ENCODE results near the gene STON2.
"Not testable (repeated sequence)": the region's sequence is repeated elsewhere in the genome, so short reads cannot be mapped to it uniquely, and the experiment has no call there.

STON2 gene, protein sequence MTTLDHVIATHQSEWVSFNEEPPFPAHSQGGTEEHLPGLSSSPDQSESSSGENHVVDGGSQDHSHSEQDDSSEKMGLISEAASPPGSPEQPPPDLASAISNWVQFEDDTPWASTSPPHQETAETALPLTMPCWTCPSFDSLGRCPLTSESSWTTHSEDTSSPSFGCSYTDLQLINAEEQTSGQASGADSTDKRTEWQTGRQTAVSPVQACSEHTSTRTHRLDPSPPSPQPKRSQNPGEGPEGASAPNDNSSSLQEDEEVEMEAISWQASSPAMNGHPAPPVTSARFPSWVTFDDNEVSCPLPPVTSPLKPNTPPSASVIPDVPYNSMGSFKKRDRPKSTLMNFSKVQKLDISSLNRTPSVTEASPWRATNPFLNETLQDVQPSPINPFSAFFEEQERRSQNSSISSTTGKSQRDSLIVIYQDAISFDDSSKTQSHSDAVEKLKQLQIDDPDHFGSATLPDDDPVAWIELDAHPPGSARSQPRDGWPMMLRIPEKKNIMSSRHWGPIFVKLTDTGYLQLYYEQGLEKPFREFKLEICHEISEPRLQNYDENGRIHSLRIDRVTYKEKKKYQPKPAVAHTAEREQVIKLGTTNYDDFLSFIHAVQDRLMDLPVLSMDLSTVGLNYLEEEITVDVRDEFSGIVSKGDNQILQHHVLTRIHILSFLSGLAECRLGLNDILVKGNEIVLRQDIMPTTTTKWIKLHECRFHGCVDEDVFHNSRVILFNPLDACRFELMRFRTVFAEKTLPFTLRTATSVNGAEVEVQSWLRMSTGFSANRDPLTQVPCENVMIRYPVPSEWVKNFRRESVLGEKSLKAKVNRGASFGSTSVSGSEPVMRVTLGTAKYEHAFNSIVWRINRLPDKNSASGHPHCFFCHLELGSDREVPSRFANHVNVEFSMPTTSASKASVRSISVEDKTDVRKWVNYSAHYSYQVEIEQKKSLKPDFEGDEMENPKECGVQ

GRCh38 chr14:81400202-81400678, at the start of gene STON2:
STON2 (minus strand) TSS chr14:81400324; CDS start chr14:81398382, 1,942 bp downstream.
- no peak for DNase-seq

- DNase-seq, result no peak
Measured at GRCh38 chr14:81449576-81449975, 49.5 kb upstream of the STON2 start.

- no peak for DNase-seq
Measured at GRCh38 chr14:81449114-81449513, 49.0 kb upstream of the STON2 start.

- DNase-seq, result no peak
Measured at GRCh38 chr14:81447021-81447764, 47.1 kb upstream of the STON2 start.

DNA sequence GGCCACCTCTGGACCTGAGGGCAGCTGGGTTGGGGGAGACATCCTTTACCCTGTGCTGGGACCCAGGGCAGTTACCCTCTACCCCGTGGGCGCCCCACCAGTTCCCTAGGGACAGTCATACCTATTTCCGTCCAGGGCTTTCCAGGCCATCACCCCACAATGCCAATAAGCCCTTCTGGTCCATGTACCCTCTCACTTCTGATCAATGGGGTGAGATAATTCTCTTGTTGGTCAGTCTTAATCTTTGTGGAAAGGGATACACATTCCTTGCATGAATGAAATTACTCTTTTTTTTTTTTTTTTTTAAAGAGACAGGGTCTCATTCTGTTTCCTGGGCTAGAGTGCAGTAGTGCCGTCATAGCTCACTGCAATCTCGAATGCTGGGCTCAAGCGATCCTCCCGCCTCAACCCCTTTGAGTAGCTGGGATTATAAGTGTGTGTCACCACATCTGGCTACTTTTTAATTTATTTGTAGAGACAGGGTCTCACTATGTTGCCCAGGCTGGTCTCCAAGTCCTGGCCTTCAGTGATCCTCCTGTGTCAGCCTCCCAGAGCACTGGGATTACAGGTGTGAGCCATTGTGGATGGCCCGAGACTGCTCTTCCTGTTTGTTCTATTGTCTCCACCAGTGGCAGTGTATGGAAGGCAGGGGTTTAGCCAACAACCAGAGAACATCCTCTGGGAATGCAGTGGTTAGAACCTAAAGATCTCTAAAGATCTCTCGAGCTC, 46.3 kb upstream of the STON2 start:
- no peak for DNase-seq

DNA sequence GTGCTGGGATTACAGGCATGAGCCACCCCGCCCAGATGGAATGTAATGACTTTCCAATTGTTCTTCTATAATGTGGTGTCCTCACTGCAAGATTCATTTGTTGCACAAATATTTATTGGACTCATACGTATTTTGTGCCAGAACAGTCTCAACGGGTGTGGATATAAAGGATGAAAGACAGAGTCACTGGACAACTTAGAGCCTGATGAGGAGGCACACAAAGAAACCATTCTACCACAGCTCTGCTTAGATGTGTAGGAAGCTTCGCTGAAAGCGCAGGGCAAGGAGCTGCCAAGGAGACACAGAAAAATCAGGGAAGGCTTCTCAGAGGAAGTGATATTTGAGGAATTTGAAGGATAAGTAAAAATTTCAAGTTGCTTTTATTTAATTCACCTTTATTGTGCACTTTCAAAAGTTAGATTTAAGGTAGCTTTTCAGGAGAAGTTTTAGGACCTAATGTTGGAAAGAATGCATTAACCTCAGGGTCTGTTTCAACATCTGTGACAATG, 41.6 kb upstream of the STON2 start:
- no peak for DNase-seq

DNA sequence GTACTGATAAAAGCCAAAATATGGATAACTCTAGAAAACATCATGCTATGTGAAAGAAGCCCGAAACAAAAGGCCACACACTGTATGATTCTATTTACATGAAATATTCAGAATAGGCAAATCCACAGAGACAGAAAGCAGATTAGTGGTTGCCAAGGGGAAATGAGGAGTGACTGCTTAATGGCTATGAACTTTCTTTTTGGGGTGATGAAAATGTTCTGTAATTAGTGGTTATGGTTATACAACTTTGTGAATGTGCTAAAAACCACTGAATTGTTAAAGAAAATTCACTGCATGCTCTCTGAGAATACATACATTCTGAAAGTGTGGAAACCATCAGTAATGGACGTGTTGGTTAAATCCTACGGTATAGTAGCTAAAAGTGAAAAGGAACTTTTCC, 39.9 kb upstream of the STON2 start:
- DNase-seq, result no peak

- no peak for DNase-seq
Measured at GRCh38 chr14:81437244-81437643, 37.1 kb upstream of the STON2 start.

DNA sequence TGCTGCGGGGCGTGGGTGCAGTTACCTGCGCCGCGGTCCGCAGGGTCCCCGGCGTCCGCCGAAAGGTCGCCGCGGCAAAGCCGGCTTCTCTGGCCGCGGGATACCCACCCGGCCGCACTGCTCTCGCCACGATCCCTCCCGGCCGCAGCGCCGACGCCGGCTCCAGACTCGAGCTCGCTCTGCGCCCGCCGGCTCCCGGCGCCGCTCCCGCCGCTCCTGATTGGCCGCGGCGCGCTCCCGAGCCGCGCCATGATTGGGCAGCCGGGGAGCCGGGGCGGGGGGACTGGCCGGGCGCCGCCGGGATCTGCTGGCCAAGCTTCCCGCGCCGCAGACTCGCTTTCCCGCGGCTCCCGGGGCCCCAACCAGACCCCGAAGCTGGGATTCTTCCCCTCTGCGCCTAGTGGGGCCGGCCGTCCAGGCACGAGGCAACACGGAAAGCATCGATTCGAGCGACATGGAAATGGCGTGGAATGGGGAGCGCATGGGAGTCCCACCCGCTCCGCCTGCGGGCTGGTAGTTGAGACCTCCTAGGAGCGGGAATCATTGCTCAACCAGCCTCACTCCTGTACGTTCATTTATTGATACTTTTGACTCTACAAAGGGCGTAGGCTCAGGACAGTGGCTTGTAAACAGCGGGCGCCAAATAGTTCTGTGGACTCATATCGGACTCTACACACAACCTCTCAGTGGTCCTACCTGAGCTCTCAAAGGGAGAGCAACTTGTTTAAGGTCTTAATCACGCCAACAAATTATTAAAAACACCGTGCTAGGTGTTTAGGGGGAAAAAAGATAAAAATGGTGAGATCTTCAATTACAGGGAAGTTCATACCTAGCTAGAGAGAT, 36.4 kb upstream of the STON2 start:
- peak; percentile 37 for DNase-seq

DNA sequence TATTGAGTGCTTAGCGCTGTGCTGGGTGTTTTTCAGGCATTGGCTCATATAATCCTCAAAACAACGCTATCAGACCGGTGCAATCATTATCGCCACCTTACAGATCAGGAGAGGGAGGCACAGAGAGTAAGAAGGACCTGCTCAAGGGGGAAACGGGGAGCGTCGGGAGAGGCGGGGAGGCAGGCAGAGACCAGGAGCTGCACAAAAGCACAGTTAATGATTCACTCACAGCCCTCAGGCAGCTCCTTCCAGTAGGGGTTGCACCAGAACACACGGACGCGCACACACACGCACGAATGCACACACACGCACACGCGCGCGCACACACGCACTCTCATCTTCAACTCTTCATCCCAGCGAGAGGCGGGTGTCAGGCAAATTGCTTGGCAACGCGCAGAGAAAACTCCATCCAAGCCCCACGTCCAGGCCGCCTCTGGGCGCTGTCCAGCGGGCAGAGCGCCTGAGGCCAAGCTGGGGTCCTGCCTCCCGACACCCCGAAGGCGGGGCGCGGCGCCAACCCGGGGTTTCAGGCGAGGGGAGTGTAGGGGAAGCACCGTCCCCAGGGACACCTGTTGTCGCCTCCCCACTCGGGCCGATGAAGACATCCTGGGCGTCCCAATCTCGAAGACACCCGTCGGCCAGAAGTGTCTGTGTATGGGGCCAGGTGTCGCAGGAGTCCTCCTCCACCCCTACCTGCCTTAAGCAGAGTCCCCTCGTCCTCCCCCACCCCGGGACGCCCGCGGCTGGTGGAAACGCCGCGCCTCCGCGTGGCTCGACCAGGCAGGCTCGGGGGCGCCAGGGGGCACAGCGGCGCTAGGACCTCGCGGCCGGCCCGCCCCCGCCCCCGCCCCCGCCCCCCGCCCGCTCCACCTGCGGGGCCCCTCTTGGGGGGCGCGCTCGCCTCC, 35.5 kb upstream of the STON2 start:
- DNase-seq, result peak; percentile 11

DNA sequence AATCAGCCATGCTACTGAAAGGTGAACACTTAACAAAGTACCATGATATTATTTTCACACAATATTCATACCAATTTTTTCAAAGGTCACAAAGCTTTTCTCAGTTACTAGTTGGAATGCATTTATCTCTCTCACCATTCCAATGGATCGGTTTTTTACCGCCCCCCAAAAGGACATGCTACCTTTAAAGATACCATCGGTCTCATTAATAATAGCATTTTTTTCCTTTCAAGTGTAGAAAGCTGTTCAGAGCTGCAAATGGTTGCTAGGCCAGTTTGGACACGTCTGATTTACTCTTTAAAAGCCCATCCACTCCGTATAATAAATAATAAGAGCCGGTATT, 34.9 kb upstream of the STON2 start:
- no peak for DNase-seq

GRCh38 chr14:81434230-81434629, 34.1 kb upstream of the STON2 start:
- DNase-seq, result no peak

DNA sequence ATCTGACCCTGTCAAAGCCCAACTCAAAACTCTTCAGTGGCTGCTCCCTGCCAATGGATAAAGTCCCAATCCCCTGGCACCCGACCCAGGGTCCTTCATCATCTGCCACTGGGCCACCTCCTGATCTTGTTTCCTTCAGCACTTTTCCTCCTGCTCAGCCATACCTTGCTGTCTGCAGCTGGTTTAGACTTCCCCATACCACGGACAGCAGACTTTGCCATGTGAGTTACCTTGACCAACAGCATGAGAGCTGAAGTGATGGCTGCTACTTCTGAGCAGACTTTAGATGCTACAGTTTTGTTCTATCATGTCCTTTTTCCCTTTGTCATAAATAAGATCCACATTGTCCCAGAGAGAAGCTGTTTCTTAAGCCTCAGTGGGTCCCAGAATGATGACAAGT, 33.3 kb upstream of the STON2 start:
- no peak for DNase-seq

DNA sequence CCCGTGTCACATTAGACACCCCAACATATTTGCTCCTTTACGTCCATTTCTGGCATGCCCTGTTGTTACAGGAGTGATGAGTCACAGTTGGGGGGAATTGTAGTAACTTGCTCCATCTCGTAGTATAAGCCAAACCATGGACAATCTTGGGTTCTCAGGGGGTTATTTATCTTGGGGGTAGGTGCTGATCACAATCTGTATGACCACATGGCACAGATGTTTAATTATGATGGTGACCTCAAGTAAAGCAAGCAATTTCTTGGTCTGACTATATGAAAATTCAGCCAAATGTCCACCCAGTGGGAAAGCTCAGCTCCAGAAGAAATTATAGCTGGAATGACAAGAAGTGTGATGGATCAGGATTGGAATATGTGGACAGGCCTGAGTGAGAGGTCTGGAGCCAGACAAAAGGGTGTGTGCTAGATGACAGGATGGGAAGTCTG, 32.1 kb upstream of the STON2 start:
- no peak for DNase-seq

DNA sequence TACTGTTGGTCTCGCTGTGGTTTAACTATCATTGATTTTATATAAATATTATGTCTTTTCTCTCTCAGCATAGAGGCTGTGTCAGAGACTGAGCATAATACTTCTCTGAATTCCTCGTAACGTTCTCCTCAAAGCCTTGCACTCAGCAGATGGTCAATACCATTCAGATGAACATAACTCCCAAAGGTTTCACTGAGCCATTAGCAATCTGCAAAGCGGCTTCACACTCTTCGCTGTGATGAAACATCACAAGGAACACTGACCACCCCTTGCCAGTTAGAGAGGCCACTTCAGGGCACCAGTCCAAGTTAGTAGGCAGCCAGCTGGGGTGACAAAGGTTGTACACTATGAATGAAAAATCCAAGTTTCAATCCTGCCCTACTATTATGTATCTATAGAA, 30.1 kb upstream of the STON2 start:
- no peak for DNase-seq

DNA sequence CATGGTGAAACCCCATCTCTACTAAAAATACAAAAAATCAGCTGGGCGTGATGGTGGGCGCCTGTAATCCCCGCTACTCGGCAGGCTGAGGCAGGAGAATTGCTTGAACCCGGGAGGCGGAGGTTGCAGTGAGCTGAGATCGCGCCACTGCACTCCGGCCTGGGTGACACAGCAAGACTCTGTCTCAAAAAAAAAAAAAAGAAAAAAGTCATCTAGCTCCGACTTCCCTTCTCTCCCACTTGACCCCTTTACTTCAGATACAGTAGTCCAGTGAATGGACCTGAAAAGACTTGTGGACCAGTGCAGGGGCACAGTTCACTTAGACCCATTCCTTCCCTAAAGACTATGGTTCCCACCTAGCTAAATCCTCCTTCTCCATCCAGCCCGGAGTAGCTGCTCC, 29.6 kb upstream of the STON2 start:
- DNase-seq, result not testable (repeated sequence)

GRCh38 chr14:81429028-81429427, 28.9 kb upstream of the STON2 start:
- DNase-seq, result no peak

- no peak for DNase-seq
Measured at GRCh38 chr14:81427348-81428058, 27.4 kb upstream of the STON2 start.

DNA sequence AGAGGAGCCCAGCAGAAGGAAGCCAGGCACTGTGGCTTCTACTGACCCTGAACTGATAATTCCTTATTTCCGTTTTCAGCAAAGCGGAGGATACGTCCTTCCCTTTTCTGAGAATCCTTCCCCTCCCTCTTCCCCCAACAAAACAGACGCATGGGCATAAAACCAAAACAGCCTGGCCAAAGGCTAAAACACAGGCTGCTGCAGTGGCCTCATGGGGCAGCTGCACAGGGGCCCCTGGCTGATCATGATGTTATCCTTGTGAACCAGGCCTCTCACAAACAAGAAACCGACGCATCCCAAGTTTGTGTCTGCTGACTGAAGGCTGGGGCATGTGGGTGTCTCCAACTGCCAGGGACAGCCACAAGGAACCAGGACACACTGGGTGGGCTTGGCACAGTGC, 23.4 kb upstream of the STON2 start:
- no peak for DNase-seq
